Spleen (tissue), 11 donors: ENCODE results near the gene LHFPL3. TPM values are rescaled to one million over a fixed set of nuclear protein-coding genes. Genes with fewer than 3 reads are reported as not detected.

Experiments
- DNase-seq: peaks from one replicate; pipeline ENCODE4 v3.0.0-alpha.2; 2020
- H3K27ac ChIP-seq, 8 donors: fragments of 200-600 bp; sonication (generic) in 7 of 8; 1 replicate in 4 of 8; 2 replicates in 4 of 8; pipeline versions ENCODE4 v1.5.0 to v1.8.0; 2016 to 2021; ENCODE audit warnings: inconsistent platforms in 4 of 8, mild to moderate bottlenecking in 4 of 8, moderate library complexity in 1 of 8
- H3K27me3 ChIP-seq, 7 donors: fragments of 200-600 bp; sonication (generic) in 6 of 7; replicated peaks in 1 of 7; 1 replicate in 4 of 7; 2 replicates in 3 of 7; pipeline versions ENCODE4 v1.5.0 to v1.8.0; 2016 to 2021; ENCODE audit warnings: inconsistent platforms in 3 of 7, mild to moderate bottlenecking in 1 of 7
- H3K36me3 ChIP-seq, 6 donors: fragments of 200-600 bp; sonication (generic) in 5 of 6; 1 replicate in 4 of 6; 2 replicates in 2 of 6; pipeline versions ENCODE4 v1.5.0 to v1.8.0; 2016 to 2021; ENCODE audit warnings: inconsistent platforms in 2 of 6
- H3K4me1 ChIP-seq, 6 donors: fragments of 200-600 bp; sonication (generic) in 5 of 6; 1 replicate in 3 of 6; 2 replicates in 3 of 6; pipeline versions ENCODE4 v1.5.0 to v1.8.0; 2016 to 2021; ENCODE audit warnings: inconsistent platforms in 3 of 6
- H3K4me3 ChIP-seq, 8 donors: fragments of 200-600 bp; sonication (generic) in 7 of 8; 1 replicate in 4 of 8; 2 replicates in 4 of 8; pipeline versions ENCODE4 v1.5.0 to v1.8.0; 2016 to 2021; ENCODE audit warnings: inconsistent platforms in 4 of 8, mild to moderate bottlenecking in 4 of 8, moderate library complexity in 2 of 8
- H3K9me3 ChIP-seq, 8 donors: fragments of 200-600 bp; sonication (generic) in 7 of 8; 1 replicate in 4 of 8; 2 replicates in 4 of 8; pipeline versions ENCODE4 v1.5.0 to v1.8.0; 2016 to 2021; ENCODE audit warnings: inconsistent platforms in 4 of 8
- CTCF ChIP-seq, 11 experiments: fragments of 200-600 bp in 7 of 11; fragments of 450-650 bp in 4 of 11; sonication (generic) in 4 of 11; IDR thresholded peaks in 8 of 11; conservative IDR thresholded peaks in 3 of 11; 1 replicate in 7 of 11; 2 replicates in 4 of 11; pipeline versions ENCODE4 v1.4.0 to v1.8.0; 2016 to 2021; ENCODE audit warnings: antibody characterized with exemption in 11 of 11, inconsistent platforms in 4 of 11, mild to moderate bottlenecking in 1 of 11
- POLR2A ChIP-seq, 3 donors: fragments of 450-650 bp; IDR thresholded peaks; one replicate each; pipeline ENCODE4 v1.5.1; 2017; ENCODE audit warnings: antibody characterized with exemption in 3 of 3, mild to moderate bottlenecking in 1 of 3
- POLR2AphosphoS5 ChIP-seq, 3 donors: sonication (generic); formaldehyde crosslinking; IDR thresholded peaks; one replicate each; pipeline ENCODE4 v1.5.1; 2017; ENCODE audit warnings: antibody characterized with exemption in 3 of 3
- WGBS, 5 donors: extraction: QIAGEN DNeasy Blood & Tissue Kit in 3 of 5; methylation state at CpG; one replicate each; pipeline versions ENCODE4 v1.1.5 to v1.1.7; 2013 to 2018; 5-methylcytosine and 5-hydroxymethylcytosine counted together
- intact Hi-C: fragments of 100-400 bp; cut with DNase I; formaldehyde crosslinking; loops from one replicate; pipeline ENCODE4 v1.15.0; 2023; ENCODE audit warnings: low total_unique reads
- polyA plus RNA-seq, 3 donors: library from polyadenylated mRNA; stranded (reverse); fragments of 200-250 nt; gene quantifications; one replicate each; pipeline ENCODE4 v1.2.1, GENCODE V29; 2013
- total RNA-seq, 7 donors: library from RNA; depleted of rRNA in 3 of 7; stranded (reverse); fragments of >200 nt in 3 of 7; fragmentation: NEBNext Ultra II Directional in 4 of 7; extraction: Animal tissue kit (Norgen Biotek cat#: 25700) in 4 of 7; gene quantifications; one replicate each; pipeline versions ENCODE4 v1.1.0 to v1.2.1, GENCODE V29; 2016 to 2021
- donor health status: healthy with polysubstance abuse.
- donor health status: DM: no; HTN: no; CAD: no; lungs with moderate emphysema.
- donor health status: DM: no; HTN: no; CAD: no.
- donor health status: Bipolar disorder and iron deficiency.
- donor health status: healthy.
- donor health status: DM: no; HTN: no; CAD: no.
- donor health status: DM: yes; HTN: yes; CAD: no.

LHFPL3 gene
- total and polyA plus RNA-seq, 10 donors: 0.07 to 1.0 (median 0.20) TPM; not detected in 3

GRCh38 chr7:104789780-104790179, 461.4 kb downstream of the LHFPL3 start:
- Histone ChIP-seq H3K36me3 (no peaks in the 10 kb centered on the region), H3K4me3 (no peak overlapping the region), H3K27me3 (peaks cover 0 to 45% (median 0%) of the 10 kb centered on the region in 7 donors), H3K4me1 (no peaks in the 10 kb centered on the region), H3K27ac (no peak overlapping the region), H3K9me3 (no peaks in the 10 kb centered on the region)
- intact Hi-C loops: no loop called here
- no peak for TF ChIP-seq POLR2AphosphoS5 (IDR thresholded peaks at IDR 0.05)
- TF ChIP-seq CTCF (IDR thresholded peaks at IDR 0.05 in 8 of 11, conservative IDR thresholded peaks at IDR 0.05 in 3 of 11): no peak
- TF ChIP-seq POLR2A (IDR thresholded peaks at IDR 0.05): no peak
- no peak for DNase-seq
- 67 to 80% (median 74%) methylated on average over 3 of the region's 3 CpGs for WGBS, 5 donors

- no peaks in the 10 kb centered on the region for H3K36me3 ChIP-seq
- no peaks in the 10 kb centered on the region for H3K4me1 ChIP-seq
- H3K4me3 ChIP-seq: no peak overlapping the region
- H3K27ac ChIP-seq: no peak overlapping the region
- TF ChIP-seq POLR2AphosphoS5 (IDR thresholded peaks at IDR 0.05) (no peak), POLR2A (IDR thresholded peaks at IDR 0.05) (no peak), CTCF (IDR thresholded peaks at IDR 0.05 in 8 of 11, conservative IDR thresholded peaks at IDR 0.05 in 3 of 11) (no peak)
- peaks cover 0 to 46% (median 0%) of the 10 kb centered on the region in 7 donors for H3K27me3 ChIP-seq
- no peak for DNase-seq
- intact Hi-C loops: no loop called here
- H3K9me3 ChIP-seq: no peaks in the 10 kb centered on the region
- WGBS, 5 donors: 50 to 63% (median 54%) methylated on average over 2 of the region's 2 CpGs
Observed at GRCh38 chr7:104790440-104790839, 462.0 kb downstream of the LHFPL3 start.

- Histone ChIP-seq H3K27me3 (peaks cover 0 to 43% (median 0%) of the 10 kb centered on the region in 7 donors), H3K4me3 (no peak overlapping the region), H3K4me1 (peaks cover 0 to 5% (median 0%) of the 10 kb centered on the region in 6 donors), H3K27ac (no peak overlapping the region), H3K36me3 (no peaks in the 10 kb centered on the region), H3K9me3 (no peaks in the 10 kb centered on the region)
- TF ChIP-seq POLR2AphosphoS5 (IDR thresholded peaks at IDR 0.05) (no peak), CTCF (IDR thresholded peaks at IDR 0.05 in 8 of 11, conservative IDR thresholded peaks at IDR 0.05 in 3 of 11) (no peak), POLR2A (IDR thresholded peaks at IDR 0.05) (no peak)
- intact Hi-C loops: no loop called here
- DNase-seq: no peak
Observed at GRCh38 chr7:104791080-104791479, 462.7 kb downstream of the LHFPL3 start.

- H3K9me3 ChIP-seq: no peaks in the 10 kb centered on the region
- peaks cover 0 to 43% (median 0%) of the 10 kb centered on the region in 7 donors for H3K27me3 ChIP-seq
- H3K36me3 ChIP-seq: no peaks in the 10 kb centered on the region
- no peak overlapping the region for H3K27ac ChIP-seq
- no peak for TF ChIP-seq POLR2AphosphoS5 (IDR thresholded peaks at IDR 0.05)
- no peak for TF ChIP-seq POLR2A (IDR thresholded peaks at IDR 0.05)
- no peak for TF ChIP-seq CTCF (IDR thresholded peaks at IDR 0.05 in 8 of 11, conservative IDR thresholded peaks at IDR 0.05 in 3 of 11)
- 87 to 95% (median 90%) methylated on average over 7 of the region's 7 CpGs for WGBS, 5 donors
- no peak overlapping the region for H3K4me3 ChIP-seq
- H3K4me1 ChIP-seq: peaks cover 0 to 6% (median 0%) of the 10 kb centered on the region in 6 donors
- intact Hi-C loops: no loop called here
- DNase-seq: no peak
Observed at GRCh38 chr7:104793066-104793465, 464.7 kb downstream of the LHFPL3 start.
